ENCODE results near the gene CLECL1.
"Not testable (repeated sequence)": the region's sequence is repeated elsewhere in the genome, so short reads cannot be mapped to it uniquely, and the experiment has no call there.

The CLECL1 gene

GRCh38 chr12:9752145-9752933 is 19.4 kb upstream of the CLECL1 start:
- no peak for FAIRE-seq

GRCh38 chr12:9751204-9752144 is 18.6 kb upstream of the CLECL1 start:
- FAIRE-seq = no peak
- peak; percentile 10 for DNase-seq (ENCODE audit: insufficient read length, low spot score)

More at GRCh38 chr12:9752145-9752933, 19.4 kb upstream of the CLECL1 start:
- no peak for DNase-seq (ENCODE audit: insufficient read length, low spot score)

GRCh38 chr12:9750276-9751203 is 17.6 kb upstream of the CLECL1 start:
- FAIRE-seq = no peak
- DNase-seq (ENCODE audit: insufficient read length, low spot score) = peak; percentile 56

GRCh38 chr12:9749640-9750039 is 16.7 kb upstream of the CLECL1 start:
- DNase-seq (ENCODE audit: insufficient read length, low spot score) = no peak
- FAIRE-seq = no peak

- no peak for FAIRE-seq
Observed at GRCh38 chr12:9745199-9745598, 12.3 kb upstream of the CLECL1 start.

GRCh38 chr12:9742661-9743060 is 9.8 kb upstream of the CLECL1 start:
- FAIRE-seq = no peak

More at GRCh38 chr12:9745199-9745598, 12.3 kb upstream of the CLECL1 start:
- no peak for DNase-seq (ENCODE audit: insufficient read length, low spot score)

GRCh38 chr12:9741726-9742125 is 8.8 kb upstream of the CLECL1 start:
- FAIRE-seq (no peak), DNase-seq (ENCODE audit: insufficient read length, low spot score) (no peak)

More at GRCh38 chr12:9742661-9743060, 9.8 kb upstream of the CLECL1 start:
- DNase-seq (ENCODE audit: insufficient read length, low spot score) = no peak

- DNase-seq (ENCODE audit: insufficient read length, low spot score) (no peak), FAIRE-seq (no peak)
Observed at GRCh38 chr12:9740106-9740750, 7.3 kb upstream of the CLECL1 start.

- FAIRE-seq; DNase-seq (ENCODE audit: insufficient read length, low spot score): not testable (repeated sequence)
Observed at GRCh38 chr12:9739404-9740105, 6.7 kb upstream of the CLECL1 start.

GRCh38 chr12:9738905-9739304 is 6.0 kb upstream of the CLECL1 start:
- not testable (repeated sequence) for FAIRE-seq; DNase-seq (ENCODE audit: insufficient read length, low spot score)

- DNase-seq (ENCODE audit: insufficient read length, low spot score) (no peak), FAIRE-seq (no peak)
Observed at GRCh38 chr12:9736936-9737705, 4.2 kb upstream of the CLECL1 start.

- FAIRE-seq = no peak
- DNase-seq (ENCODE audit: insufficient read length, low spot score) = no peak
Observed at GRCh38 chr12:9735601-9736000, 2.7 kb upstream of the CLECL1 start.

- FAIRE-seq = no peak
- DNase-seq (ENCODE audit: insufficient read length, low spot score) = no peak
Observed at GRCh38 chr12:9731797-9732196, 1.1 kb downstream of the CLECL1 start.

GRCh38 chr12:9731393-9731792 is 1.5 kb downstream of the CLECL1 start:
- DNase-seq (ENCODE audit: insufficient read length, low spot score) = no peak
- FAIRE-seq = no peak

GRCh38 chr12:9730591-9730990 is 2.3 kb downstream of the CLECL1 start:
- DNase-seq (ENCODE audit: insufficient read length, low spot score) = no peak
- FAIRE-seq = no peak

GRCh38 chr12:9730011-9730410 is 2.9 kb downstream of the CLECL1 start:
- DNase-seq (ENCODE audit: insufficient read length, low spot score) (no peak), FAIRE-seq (no peak)

GRCh38 chr12:9729082-9729481 is 3.8 kb downstream of the CLECL1 start:
- DNase-seq (ENCODE audit: insufficient read length, low spot score) = no peak
- FAIRE-seq = no peak

GRCh38 chr12:9727813-9728212 is 5.1 kb downstream of the CLECL1 start:
- no peak for DNase-seq (ENCODE audit: insufficient read length, low spot score)
- no peak for FAIRE-seq
